OCI-LY3 (cell line): ENCODE data around the gene PRR30.

Source experiments
- EZH2phosphoT487 ChIP-seq: fragments of 200-600 bp; shearing (Covaris generic); IDR thresholded peaks from 2 replicates; pipeline ENCODE4 v1.6.1; 2018; ENCODE audit warnings: antibody characterized with exemption, mixed run types, low read depth
- TF ChIP-seq, protein P1 (sequence below): fragments of 200-600, 300-600 bp; sonication (generic); IDR thresholded peaks from 2 replicates; pipeline ENCODE4 v1.5.1; 2014; ENCODE audit warnings: antibody characterized with exemption, low read length, low read depth

DNA sequence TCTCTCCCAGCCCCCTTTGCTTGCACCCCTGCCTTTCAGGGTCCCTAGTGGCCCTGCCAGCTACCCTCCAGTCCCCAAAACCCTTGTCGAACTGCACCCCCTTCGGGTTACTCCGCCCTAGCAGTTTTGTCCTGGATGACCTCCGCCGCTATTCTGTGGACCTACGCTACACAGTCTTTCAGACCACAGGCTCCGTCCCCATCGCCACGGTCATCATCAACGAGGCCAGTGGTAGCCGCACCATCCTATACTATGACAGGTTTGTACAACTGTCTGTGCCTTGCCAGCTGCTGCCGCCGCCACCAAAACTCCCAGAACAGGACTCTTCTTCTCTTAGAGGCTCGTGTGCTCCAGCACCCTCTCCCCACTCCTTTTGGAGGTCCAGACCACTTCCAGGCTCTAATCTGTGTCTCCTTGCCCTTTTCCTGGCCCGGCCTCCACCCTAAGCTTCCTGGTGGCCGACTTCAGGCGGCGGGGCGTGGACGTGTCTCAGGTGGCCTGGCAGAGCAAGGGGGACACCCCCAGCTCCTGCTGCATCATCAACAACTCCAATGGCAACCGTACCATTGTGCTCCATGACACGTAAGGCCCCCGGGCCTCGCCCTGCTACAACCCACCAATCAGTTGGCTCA lies 44.7 kb downstream of the PRR30 start:
- TF ChIP-seq, protein P1, sequence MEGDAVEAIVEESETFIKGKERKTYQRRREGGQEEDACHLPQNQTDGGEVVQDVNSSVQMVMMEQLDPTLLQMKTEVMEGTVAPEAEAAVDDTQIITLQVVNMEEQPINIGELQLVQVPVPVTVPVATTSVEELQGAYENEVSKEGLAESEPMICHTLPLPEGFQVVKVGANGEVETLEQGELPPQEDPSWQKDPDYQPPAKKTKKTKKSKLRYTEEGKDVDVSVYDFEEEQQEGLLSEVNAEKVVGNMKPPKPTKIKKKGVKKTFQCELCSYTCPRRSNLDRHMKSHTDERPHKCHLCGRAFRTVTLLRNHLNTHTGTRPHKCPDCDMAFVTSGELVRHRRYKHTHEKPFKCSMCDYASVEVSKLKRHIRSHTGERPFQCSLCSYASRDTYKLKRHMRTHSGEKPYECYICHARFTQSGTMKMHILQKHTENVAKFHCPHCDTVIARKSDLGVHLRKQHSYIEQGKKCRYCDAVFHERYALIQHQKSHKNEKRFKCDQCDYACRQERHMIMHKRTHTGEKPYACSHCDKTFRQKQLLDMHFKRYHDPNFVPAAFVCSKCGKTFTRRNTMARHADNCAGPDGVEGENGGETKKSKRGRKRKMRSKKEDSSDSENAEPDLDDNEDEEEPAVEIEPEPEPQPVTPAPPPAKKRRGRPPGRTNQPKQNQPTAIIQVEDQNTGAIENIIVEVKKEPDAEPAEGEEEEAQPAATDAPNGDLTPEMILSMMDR = no peak
- no peak for TF ChIP-seq EZH2phosphoT487
